Stomach (tissue), 9 donors: Measurements from ENCODE around the gene DCK. TPM values are rescaled to one million over a fixed set of nuclear protein-coding genes. Genes with fewer than 3 reads are reported as not detected.

Source experiments
- DNase-seq, 2 donors: peaks; one replicate each; pipeline versions ENCODE4 v3.0.0 to v3.0.0-alpha.2; 2013 to 2019
- H3K27ac ChIP-seq, 5 donors: fragments of 200-600 bp in 4 of 5; sonication (generic) in 4 of 5; one replicate each; pipeline ENCODE4 v1.5.1; 2013 to 2019; ENCODE audit warnings: mild to moderate bottlenecking in 1 of 5, moderate library complexity in 1 of 5
- H3K27me3 ChIP-seq, 3 donors: fragments of 200-600 bp; sonication (generic); one replicate each; pipeline ENCODE4 v1.5.1; 2017 to 2019; ENCODE audit warnings: mixed run types in 1 of 3
- H3K36me3 ChIP-seq, 4 donors: fragments of 200-600 bp; sonication (generic); 1 replicate in 3 of 4; 2 replicates in 1 of 4; pipeline ENCODE4 v1.5.1; 2016 to 2019
- H3K4me1 ChIP-seq, 4 donors: fragments of 200-600 bp; sonication (generic); one replicate each; pipeline ENCODE4 v1.5.1; 2016 to 2019
- H3K4me3 ChIP-seq, 4 donors: fragments of 200-600 bp; sonication (generic) in 3 of 4; one replicate each; pipeline ENCODE4 v1.5.1; 2016 to 2019; ENCODE audit warnings: mild to moderate bottlenecking in 1 of 4
- H3K9me3 ChIP-seq, 4 donors: fragments of 200-600 bp; sonication (generic); one replicate each; pipeline ENCODE4 v1.5.1; 2016 to 2019
- EP300 ChIP-seq: sonication (generic); formaldehyde crosslinking; IDR thresholded peaks from one replicate; pipeline ENCODE4 v1.6.1; 2017; ENCODE audit warnings: antibody characterized with exemption
- POLR2A ChIP-seq, 4 donors: fragments of 450-650 bp; IDR thresholded peaks; one replicate each; pipeline ENCODE4 v1.6.1; 2016; ENCODE audit warnings: antibody characterized with exemption in 4 of 4, control low read depth in 2 of 4, mild to moderate bottlenecking in 1 of 4, moderate library complexity in 1 of 4
- POLR2AphosphoS5 ChIP-seq, 3 donors: sonication (generic); formaldehyde crosslinking; IDR thresholded peaks; one replicate each; pipeline ENCODE4 v1.6.1; 2016; ENCODE audit warnings: antibody characterized with exemption in 3 of 3
- WGBS, 5 donors: extraction: QIAGEN DNeasy Blood & Tissue Kit in 3 of 5; methylation state at CpG; one replicate each; pipeline versions ENCODE4 v1.1.5 to v1.1.7; 2013 to 2018; 5-methylcytosine and 5-hydroxymethylcytosine counted together
- intact Hi-C: fragments of 100-400 bp; cut with DNase I; formaldehyde crosslinking; loops from one replicate; pipeline ENCODE4 v1.15.1; 2023; ENCODE audit warnings: low total_unique reads
- polyA plus RNA-seq, 3 donors: library from polyadenylated mRNA; stranded (reverse); fragments of 200-250 nt; gene quantifications; one replicate each; pipeline ENCODE4 v1.2.3, GENCODE V29; 2013
- total RNA-seq, 5 donors: library from RNA; depleted of rRNA; stranded (reverse); fragments of >200 nt; gene quantifications; one replicate each; pipeline versions ENCODE4 v1.1.0 to v1.2.3, GENCODE V29; 2014 to 2016
- TF ChIP-seq, protein P1 (sequence below), 7 experiments: fragments of 450-650 bp in 4 of 7; fragments of 200-600 bp in 3 of 7; sonication (generic) in 3 of 7; IDR thresholded peaks; one replicate each; pipeline ENCODE4 v1.5.1; 2016 to 2019; ENCODE audit warnings: antibody characterized with exemption in 7 of 7, control low read depth in 2 of 7, mild to moderate bottlenecking in 1 of 7
- donor health status: healthy with polysubstance abuse.
- donor health status: Bipolar disorder and iron deficiency.
- donor health status: healthy.

DCK gene
- total and polyA plus RNA-seq, 8 donors = 6.7 to 43.2 (median 13.5) TPM

DNA sequence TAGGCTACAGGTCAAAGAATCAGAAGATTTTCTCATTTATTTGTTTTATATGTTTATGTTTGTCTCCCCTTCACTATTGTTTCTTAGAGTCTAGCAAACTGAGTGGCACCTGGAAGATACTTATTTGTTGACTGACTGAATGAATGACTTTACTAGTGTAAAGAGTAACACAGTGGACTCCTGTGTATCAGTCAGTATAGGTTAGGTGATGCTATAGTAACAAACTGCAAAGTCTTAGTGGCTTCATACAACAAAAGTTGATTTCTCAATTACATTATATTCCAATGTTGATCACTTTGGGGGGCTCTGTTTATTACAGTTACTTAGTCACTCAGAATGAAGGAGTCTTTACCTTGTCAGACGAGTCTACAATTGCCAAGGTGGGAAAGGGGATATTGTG lies 76.6 kb downstream of the DCK start:
- TF ChIP-seq EP300 (no peak), POLR2AphosphoS5 (IDR thresholded peaks at IDR 0.05) (no peak), POLR2A (IDR thresholded peaks at IDR 0.05) (no peak)
- TF ChIP-seq, protein P1, sequence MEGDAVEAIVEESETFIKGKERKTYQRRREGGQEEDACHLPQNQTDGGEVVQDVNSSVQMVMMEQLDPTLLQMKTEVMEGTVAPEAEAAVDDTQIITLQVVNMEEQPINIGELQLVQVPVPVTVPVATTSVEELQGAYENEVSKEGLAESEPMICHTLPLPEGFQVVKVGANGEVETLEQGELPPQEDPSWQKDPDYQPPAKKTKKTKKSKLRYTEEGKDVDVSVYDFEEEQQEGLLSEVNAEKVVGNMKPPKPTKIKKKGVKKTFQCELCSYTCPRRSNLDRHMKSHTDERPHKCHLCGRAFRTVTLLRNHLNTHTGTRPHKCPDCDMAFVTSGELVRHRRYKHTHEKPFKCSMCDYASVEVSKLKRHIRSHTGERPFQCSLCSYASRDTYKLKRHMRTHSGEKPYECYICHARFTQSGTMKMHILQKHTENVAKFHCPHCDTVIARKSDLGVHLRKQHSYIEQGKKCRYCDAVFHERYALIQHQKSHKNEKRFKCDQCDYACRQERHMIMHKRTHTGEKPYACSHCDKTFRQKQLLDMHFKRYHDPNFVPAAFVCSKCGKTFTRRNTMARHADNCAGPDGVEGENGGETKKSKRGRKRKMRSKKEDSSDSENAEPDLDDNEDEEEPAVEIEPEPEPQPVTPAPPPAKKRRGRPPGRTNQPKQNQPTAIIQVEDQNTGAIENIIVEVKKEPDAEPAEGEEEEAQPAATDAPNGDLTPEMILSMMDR (IDR thresholded peaks at IDR 0.05) = no peak
- no peak for DNase-seq
- Histone ChIP-seq H3K27me3 (no peaks in the 10 kb centered on the region), H3K4me1 (peaks cover 0 to 21% (median 12%) of the 10 kb centered on the region in 4 donors), H3K36me3 (no peaks in the 10 kb centered on the region), H3K4me3 (no peak overlapping the region), H3K27ac (no peak overlapping the region), H3K9me3 (no peaks in the 10 kb centered on the region)
- 61 to 95% (median 91%) methylated on average over 1 of the region's 1 CpG for WGBS, 5 donors
- intact Hi-C loops = no loop called here

GRCh38 chr4:71074452-71075299 lies 81.2 kb downstream of the DCK start:
- 25 to 31% (median 28%) methylated on average over 10 of the region's 10 CpGs for WGBS, 5 donors
- Histone ChIP-seq H3K27me3 (no peaks in the 10 kb centered on the region), H3K27ac (peak overlapping the region in 4 of 5 donors; percentile 32 to 53 (median 43)), H3K4me3 (peak overlapping the region in 2 of 4 donors; percentile 9 to 14), H3K9me3 (no peaks in the 10 kb centered on the region), H3K4me1 (peaks cover 0 to 15% (median 7%) of the 10 kb centered on the region in 4 donors), H3K36me3 (no peaks in the 10 kb centered on the region)
- peak; percentile 34 to 41 for DNase-seq
- intact Hi-C loops = no loop called here
- TF ChIP-seq, protein P1 (IDR thresholded peaks at IDR 0.05) = no peak
- TF ChIP-seq EP300 (no peak), POLR2A (IDR thresholded peaks at IDR 0.05) (no peak), POLR2AphosphoS5 (IDR thresholded peaks at IDR 0.05) (no peak)

Other genes starting within 250 kb of the DCK start
- gene GRSF1, start 153.8 kb upstream of the DCK start, total RNA-seq = 10 to 100 TPM; 24.0 to 86.5 (median 60.0) TPM
- 10 to 100 TPM; 40.4 to 61.6 (median 52.9) TPM for gene GRSF1, start 153.8 kb upstream of the DCK start, polyA plus RNA-seq
- 10 to 100 TPM in 3 of 5 donors, 1 to 10 TPM in 1, under 1 TPM in 1; 0.87 to 48.8 (median 16.7) TPM for gene MOB1B, start 91.3 kb upstream of the DCK start, total RNA-seq
- 1 to 10 TPM; 3.7 to 4.7 (median 4.3) TPM for gene MOB1B, start 91.3 kb upstream of the DCK start, polyA plus RNA-seq